Upper lobe of right lung (tissue), 1 donor: Measurements from ENCODE around the gene KPNA6. TPM values are rescaled to one million over a fixed set of nuclear protein-coding genes. Genes with fewer than 3 reads are reported as not detected.
A peak's percentile ranks its signal among the peaks of the same experiment; 100 is the strongest.

Experiments used
- ATAC-seq: fragments of 200-7000 bp; cut with Tn5 transposase; one replicate; pipeline ENCODE4 v1.9.1; 2020; ENCODE audit warnings: mild to moderate bottlenecking, moderate library complexity
- DNase-seq: peaks from one replicate; pipeline ENCODE4 v3.0.0-alpha.2; 2020
- H3K27ac ChIP-seq: fragments of 200-600 bp; one replicate; pipeline ENCODE4 v1.8.0; 2022
- H3K27me3 ChIP-seq: fragments of 200-600 bp; one replicate; pipeline ENCODE4 v1.8.0; 2022; ENCODE audit warnings: mild to moderate bottlenecking
- H3K36me3 ChIP-seq: fragments of 200-600 bp; one replicate; pipeline ENCODE4 v1.8.0; 2022
- H3K4me1 ChIP-seq: fragments of 200-600 bp; one replicate; pipeline ENCODE4 v1.8.0; 2022
- H3K4me3 ChIP-seq: fragments of 200-600 bp; one replicate; pipeline ENCODE4 v1.8.0; 2022; ENCODE audit warnings: mild to moderate bottlenecking
- H3K9me3 ChIP-seq: fragments of 200-600 bp; one replicate; pipeline ENCODE4 v1.8.0; 2022
- CTCF ChIP-seq: fragments of 200-600 bp; IDR thresholded peaks from one replicate; pipeline ENCODE4 v1.8.0; 2022; ENCODE audit warnings: antibody characterized with exemption
- intact Hi-C: fragments of 100-400 bp; cut with DNase I; formaldehyde crosslinking; loops from one replicate; pipeline ENCODE4 v1.11.0; 2022
- total RNA-seq: library from RNA; stranded (reverse); fragmentation: NEBNext Ultra II Directional; extraction: Animal tissue kit (Norgen Biotek cat#: 25700); gene quantifications from one replicate; pipeline ENCODE4 v1.2.1, GENCODE V29; 2021
- donor health status: DM: no; HTN: yes; CAD: no; lungs with severe emphysema.

KPNA6 gene
- total RNA-seq, 1 donor from 2014 or later, result 69.2 TPM

GRCh38 chr1:32178380-32179192 is 70.7 kb downstream of the KPNA6 start:
- Histone ChIP-seq H3K27me3 (no peaks in the 10 kb centered on the region), H3K4me3 (peak overlapping the region; percentile 80), H3K4me1 (peaks cover 32% of the 10 kb centered on the region), H3K36me3 (peaks cover 24% of the 10 kb centered on the region), H3K9me3 (no peaks in the 10 kb centered on the region), H3K27ac (peak overlapping the region; percentile 94)
- no peak for TF ChIP-seq CTCF
- intact Hi-C loops, result no loop called here
- no peak for ATAC-seq
- DNase-seq, result no peak

GRCh38 chr1:32179193-32179442 is 71.3 kb downstream of the KPNA6 start:
- Histone ChIP-seq H3K27me3 (no peaks in the 10 kb centered on the region), H3K4me1 (peaks cover 37% of the 10 kb centered on the region), H3K27ac (peak overlapping the region; percentile 94), H3K4me3 (peak overlapping the region; percentile 80), H3K36me3 (peaks cover 29% of the 10 kb centered on the region), H3K9me3 (no peaks in the 10 kb centered on the region)
- no peak for DNase-seq
- intact Hi-C loops, result no loop called here
- no peak for TF ChIP-seq CTCF
- ATAC-seq, result no peak

GRCh38 chr1:32179443-32180185 is 71.8 kb downstream of the KPNA6 start, which contains the start of gene TXLNA:
Gene TXLNA, plus strand, starts transcription at chr1:32179675. Its CDS starts 671 bp downstream, at chr1:32180346.
- DNase-seq (peak; percentile 98), ATAC-seq (peak; percentile 95)
- peaks cover 42% of the 10 kb centered on the region for H3K4me1 ChIP-seq
- H3K4me3 ChIP-seq, result peak within 1 kb of the TSS; percentile 80
- peak within 1 kb of the TSS; percentile 94 for H3K27ac ChIP-seq
- H3K9me3 ChIP-seq, result no peaks in the 10 kb centered on the region
- H3K36me3 ChIP-seq, result peaks cover 34% of the 10 kb centered on the region
- intact Hi-C loops, result no loop called here
- TF ChIP-seq CTCF, result no peak
- no peaks in the 10 kb centered on the region for H3K27me3 ChIP-seq

GRCh38 chr1:32180186-32181060 is 72.6 kb downstream of the KPNA6 start:
- Histone ChIP-seq H3K27me3 (no peaks in the 10 kb centered on the region), H3K27ac (peak overlapping the region; percentile 94), H3K9me3 (no peaks in the 10 kb centered on the region), H3K4me1 (peaks cover 45% of the 10 kb centered on the region), H3K4me3 (peak overlapping the region; percentile 80), H3K36me3 (peaks cover 40% of the 10 kb centered on the region)
- TF ChIP-seq CTCF, result no peak
- intact Hi-C loops, result no loop called here
- peak; percentile 45 for ATAC-seq
- DNase-seq, result peak; percentile 84

GRCh38 chr1:32181065-32181464 is 73.2 kb downstream of the KPNA6 start:
- Histone ChIP-seq H3K27me3 (no peaks in the 10 kb centered on the region), H3K36me3 (peaks cover 43% of the 10 kb centered on the region), H3K4me1 (peaks cover 45% of the 10 kb centered on the region), H3K27ac (no peak overlapping the region), H3K9me3 (no peaks in the 10 kb centered on the region), H3K4me3 (peak overlapping the region; percentile 80)
- no peak for TF ChIP-seq CTCF
- intact Hi-C loops, result no loop called here
- DNase-seq, result no peak
- no peak for ATAC-seq
